Pancreas (tissue), 10 donors: ENCODE results near the gene AKT1S1. TPM values are rescaled to one million over a fixed set of nuclear protein-coding genes. Genes with fewer than 3 reads are reported as not detected.
A peak's percentile ranks its signal among the peaks of the same experiment; 100 is the strongest.

Source experiments
- ATAC-seq, 4 donors: fragments of 200-7000 bp; cut with Tn5 transposase; one replicate each; pipeline versions ENCODE4 v1.8.0 to v1.9.1; 2020; ENCODE audit warnings: mild to moderate bottlenecking in 4 of 4, moderate library complexity in 4 of 4
- DNase-seq, 6 donors: peaks; one replicate each; pipeline ENCODE4 v3.0.0-alpha.2; 2020
- FAIRE-seq: peaks from 2 replicates; lab custom pipeline; 2012; peaks lifted over from hg19 to GRCh38; lab: Jason Lieb, UNC
- H3K27ac ChIP-seq, 4 donors: fragments of 200-600 bp; sonication (generic); 1 replicate in 3 of 4; 2 replicates in 1 of 4; pipeline versions ENCODE4 v1.5.0 to v1.8.0; 2020
- H3K27me3 ChIP-seq, 4 donors: fragments of 200-600 bp; one replicate each; pipeline ENCODE4 v1.8.0; 2021
- H3K36me3 ChIP-seq, 3 donors: fragments of 200-600 bp; sonication (generic) in 1 of 3; one replicate each; pipeline versions ENCODE4 v1.5.0 to v1.8.0; 2020 to 2021
- H3K4me1 ChIP-seq, 3 donors: fragments of 200-600 bp; one replicate each; pipeline ENCODE4 v1.8.0; 2021
- H3K4me3 ChIP-seq, 4 donors: fragments of 200-600 bp; sonication (generic) in 2 of 4; one replicate each; pipeline versions ENCODE4 v1.5.0 to v1.8.0; 2020 to 2021
- H3K9me3 ChIP-seq, 4 donors: fragments of 200-600 bp; one replicate each; pipeline ENCODE4 v1.8.0; 2021
- WGBS, 2 donors: extraction: QIAGEN DNeasy Blood & Tissue Kit; methylation state at CpG; one replicate each; pipeline ENCODE4 v1.1.7; 2013; 5-methylcytosine and 5-hydroxymethylcytosine counted together
- intact Hi-C, 3 donors: fragments of 100-400 bp; cut with DNase I; formaldehyde crosslinking; loops; one replicate each; pipeline versions ENCODE4 v1.11.1 to v1.14.2; 2022
- polyA plus RNA-seq, 2 donors: library from polyadenylated mRNA; stranded (reverse); fragments of 200-250 nt; gene quantifications; one replicate each; pipeline ENCODE4 v1.2.3, GENCODE V29; 2013
- total RNA-seq, 6 donors: library from RNA; stranded (reverse); fragmentation: NEBNext Ultra II Directional in 4 of 6; extraction: Animal tissue kit (Norgen Biotek cat#: 25700) in 4 of 6; gene quantifications; one replicate each; pipeline versions ENCODE4 v1.2.1 to v1.2.4, GENCODE V29; 2021 to 2023
- TF ChIP-seq, protein P1 (sequence below), 4 donors: fragments of 200-600 bp; sonication (generic) in 3 of 4; IDR thresholded peaks; one replicate each; pipeline versions ENCODE4 v1.5.0 to v1.8.0; 2021; ENCODE audit warnings: antibody characterized with exemption in 4 of 4
- donor health status: healthy with polysubstance abuse.
- donor health status: DM: no; HTN: no; CAD: no; lungs with moderate emphysema.
- donor health status: DM: no; HTN: no; CAD: no.
- donor health status: control.
- donor health status: control.
- donor health status: Bipolar disorder and iron deficiency.
- donor health status: DM: yes; HTN: yes; CAD: no.
- donor health status: DM: no; HTN: no; CAD: no.
- donor health status: DM: no; HTN: no; CAD: no.
- donor health status: DM: yes; HTN: yes; CAD: no.

AKT1S1 gene
- total and polyA plus RNA-seq, 8 donors = 13.8 to 31.1 (median 18.1) TPM

DNA sequence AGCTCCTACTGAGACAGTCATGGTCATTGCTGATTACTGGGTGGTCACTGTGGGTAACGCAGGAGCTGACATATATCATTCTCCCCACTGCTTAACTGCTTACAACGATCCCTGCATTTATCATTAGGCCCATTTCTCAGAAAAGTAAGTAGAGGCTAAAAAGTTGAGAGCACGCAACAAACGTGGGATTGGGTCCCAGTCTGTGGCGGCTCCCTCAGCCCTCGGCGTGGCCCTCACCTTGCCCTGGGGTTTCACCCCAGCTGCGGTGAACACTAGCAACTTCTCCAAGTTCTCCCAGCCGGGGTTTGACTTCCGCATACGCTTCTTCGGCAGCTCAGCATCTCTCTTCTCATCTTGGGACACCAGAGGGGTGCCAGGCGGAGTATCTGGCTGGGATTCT, 12.3 kb downstream of the AKT1S1 start:
- Histone ChIP-seq H3K4me3 (no peak overlapping the region), H3K36me3 (peaks cover 0 to 11% (median 0%) of the 10 kb centered on the region in 3 donors), H3K27me3 (no peaks in the 10 kb centered on the region), H3K27ac (no peak overlapping the region), H3K4me1 (peaks cover 9 to 28% (median 19%) of the 10 kb centered on the region in 3 donors), H3K9me3 (no peaks in the 10 kb centered on the region)
- no peak for DNase-seq
- TF ChIP-seq, protein P1, sequence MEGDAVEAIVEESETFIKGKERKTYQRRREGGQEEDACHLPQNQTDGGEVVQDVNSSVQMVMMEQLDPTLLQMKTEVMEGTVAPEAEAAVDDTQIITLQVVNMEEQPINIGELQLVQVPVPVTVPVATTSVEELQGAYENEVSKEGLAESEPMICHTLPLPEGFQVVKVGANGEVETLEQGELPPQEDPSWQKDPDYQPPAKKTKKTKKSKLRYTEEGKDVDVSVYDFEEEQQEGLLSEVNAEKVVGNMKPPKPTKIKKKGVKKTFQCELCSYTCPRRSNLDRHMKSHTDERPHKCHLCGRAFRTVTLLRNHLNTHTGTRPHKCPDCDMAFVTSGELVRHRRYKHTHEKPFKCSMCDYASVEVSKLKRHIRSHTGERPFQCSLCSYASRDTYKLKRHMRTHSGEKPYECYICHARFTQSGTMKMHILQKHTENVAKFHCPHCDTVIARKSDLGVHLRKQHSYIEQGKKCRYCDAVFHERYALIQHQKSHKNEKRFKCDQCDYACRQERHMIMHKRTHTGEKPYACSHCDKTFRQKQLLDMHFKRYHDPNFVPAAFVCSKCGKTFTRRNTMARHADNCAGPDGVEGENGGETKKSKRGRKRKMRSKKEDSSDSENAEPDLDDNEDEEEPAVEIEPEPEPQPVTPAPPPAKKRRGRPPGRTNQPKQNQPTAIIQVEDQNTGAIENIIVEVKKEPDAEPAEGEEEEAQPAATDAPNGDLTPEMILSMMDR (IDR thresholded peaks at IDR 0.05) = no peak
- no peak for FAIRE-seq
- 86 to 89% methylated on average over 13 of the region's 13 CpGs for WGBS, 2 donors
- intact Hi-C loops = no loop called here
- ATAC-seq = no peak

DNA sequence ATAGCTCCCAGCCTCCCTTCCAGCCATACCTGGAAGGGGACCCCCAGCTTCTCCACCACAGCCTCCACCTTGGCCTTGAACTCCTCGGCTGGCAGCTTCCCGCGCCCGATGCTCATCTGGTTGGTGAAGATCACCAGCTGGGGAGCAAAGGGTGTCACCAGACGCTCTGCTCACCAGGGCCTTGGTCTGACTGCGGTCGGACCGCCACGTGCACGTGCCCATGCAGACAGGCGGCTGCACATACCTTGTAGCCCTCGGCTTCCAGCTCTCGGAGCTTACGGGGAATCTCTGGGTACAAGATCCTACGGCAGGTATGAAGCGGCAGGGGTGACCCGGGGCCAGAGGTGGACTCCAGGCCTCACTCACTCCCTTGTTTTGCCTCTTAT, 13.2 kb downstream of the AKT1S1 start:
- H3K4me1 ChIP-seq = peaks cover 9 to 26% (median 19%) of the 10 kb centered on the region in 3 donors
- FAIRE-seq = no peak
- intact Hi-C loops = no loop called here
- H3K36me3 ChIP-seq = peaks cover 0 to 16% (median 0%) of the 10 kb centered on the region in 3 donors
- TF ChIP-seq, protein P1 (IDR thresholded peaks at IDR 0.05) = no peak
- no peaks in the 10 kb centered on the region for H3K9me3 ChIP-seq
- no peak overlapping the region for H3K27ac ChIP-seq
- no peaks in the 10 kb centered on the region for H3K27me3 ChIP-seq
- ATAC-seq = no peak
- peak in 2 of 6 donors; percentile 25 to 52 for DNase-seq
- H3K4me3 ChIP-seq = no peak overlapping the region
- WGBS, 2 donors = 81 to 83% methylated on average over 17 of the region's 17 CpGs

DNA sequence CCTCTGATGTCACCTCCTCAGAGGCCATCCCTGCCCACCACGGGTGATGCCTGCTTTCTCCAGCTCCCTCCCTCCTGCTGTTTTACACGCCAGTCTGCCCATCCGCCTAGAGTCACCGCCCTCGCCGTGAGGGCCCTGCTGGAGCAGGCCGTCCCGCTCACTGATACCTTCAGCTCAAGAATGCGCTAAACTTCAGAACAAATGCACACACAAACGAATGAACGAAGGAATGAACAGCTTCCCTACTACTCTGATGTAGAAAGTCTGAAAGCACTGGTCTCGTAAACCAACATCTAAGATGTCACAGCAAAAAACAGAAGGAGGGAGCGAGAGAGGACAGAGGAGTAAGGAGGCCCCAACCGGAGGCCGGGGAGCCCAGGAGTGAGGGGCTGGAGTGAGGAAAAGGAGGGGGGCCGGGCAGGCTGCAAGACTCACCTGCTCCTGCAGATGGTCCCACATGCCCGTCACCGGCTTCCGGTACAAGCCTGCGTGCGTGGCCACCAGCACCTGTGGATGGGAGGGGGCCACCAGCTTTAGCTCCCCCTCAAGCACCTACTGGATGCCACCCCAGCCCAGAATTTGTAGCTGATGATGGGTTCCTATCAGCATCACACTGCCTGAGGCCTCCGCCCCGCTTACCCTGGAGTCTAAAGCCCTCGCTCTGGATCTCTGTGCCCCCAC, 13.8 kb downstream of the AKT1S1 start:
- H3K4me3 ChIP-seq = no peak overlapping the region
- ATAC-seq (no peak), FAIRE-seq (no peak), DNase-seq (peak in 2 of 6 donors; percentile 22 to 38)
- H3K27ac ChIP-seq = no peak overlapping the region
- peaks cover 9 to 22% (median 19%) of the 10 kb centered on the region in 3 donors for H3K4me1 ChIP-seq
- H3K27me3 ChIP-seq = no peaks in the 10 kb centered on the region
- WGBS, 2 donors = 91 to 94% methylated on average over 24 of the region's 24 CpGs
- TF ChIP-seq, protein P1 (IDR thresholded peaks at IDR 0.05) = no peak
- H3K9me3 ChIP-seq = no peaks in the 10 kb centered on the region
- H3K36me3 ChIP-seq = peaks cover 0 to 19% (median 0%) of the 10 kb centered on the region in 3 donors
- intact Hi-C loops = no loop called here

DNA sequence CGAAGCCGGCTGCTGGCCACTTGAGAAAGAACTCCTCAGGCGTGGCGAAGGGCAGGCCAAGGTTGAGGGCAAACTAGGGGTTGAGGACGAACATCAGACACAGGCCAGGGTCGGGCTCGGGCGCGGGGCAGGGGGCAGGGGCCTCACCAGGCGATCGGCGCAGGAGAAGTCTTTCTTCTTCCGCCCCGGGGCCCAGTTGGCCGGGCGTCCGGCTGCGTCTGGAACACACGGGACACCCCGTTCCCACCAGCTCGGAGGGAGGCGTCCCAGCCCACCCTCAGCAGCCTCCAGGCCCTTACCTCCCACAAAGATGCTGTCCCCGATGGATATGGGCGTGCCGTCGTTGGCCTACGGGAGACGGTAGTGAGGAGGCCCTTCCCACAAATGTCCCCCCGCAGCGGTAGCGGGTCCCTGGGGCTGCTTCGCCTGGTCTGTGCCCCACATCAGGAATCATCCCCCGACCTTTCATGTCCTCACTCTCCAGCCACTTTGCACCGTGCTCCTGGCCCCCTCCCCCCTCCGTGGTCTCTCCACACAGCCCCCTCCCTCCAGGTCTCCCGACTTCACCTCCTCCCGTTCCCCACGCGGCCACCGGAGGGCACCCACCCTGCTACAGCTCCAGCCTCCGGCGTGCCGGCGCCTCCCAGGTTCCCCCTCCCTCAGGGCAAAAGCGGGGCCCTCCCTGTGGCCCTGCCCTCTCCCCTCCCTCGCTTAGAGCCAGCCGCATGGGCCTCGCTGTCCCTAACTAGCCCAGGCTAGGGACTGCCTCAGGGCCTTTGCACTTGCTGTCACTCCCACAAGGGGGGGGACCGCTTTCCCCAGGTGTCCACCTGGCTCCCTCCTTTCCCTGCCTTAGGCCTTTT, 14.5 kb downstream of the AKT1S1 start:
- intact Hi-C loops = no loop called here
- H3K27me3 ChIP-seq = no peaks in the 10 kb centered on the region
- 88% methylated on average over 45 to 49 of the region's 49 CpGs for whole genome bisulfite sequencing, 2 donors
- FAIRE-seq = no peak
- no peak overlapping the region for H3K4me3 ChIP-seq
- TF ChIP-seq, protein P1 (IDR thresholded peaks at IDR 0.05) = no peak
- DNase-seq = peak in 4 of 6 donors; percentile 21 to 86 (median 44)
- no peak for ATAC-seq
- H3K36me3 ChIP-seq = peaks cover 0 to 26% (median 1%) of the 10 kb centered on the region in 3 donors
- no peak overlapping the region for H3K27ac ChIP-seq
- no peaks in the 10 kb centered on the region for H3K9me3 ChIP-seq
- peaks cover 9 to 19% (median 19%) of the 10 kb centered on the region in 3 donors for H3K4me1 ChIP-seq
